ENCODE data around the gene CACNG4.

Gene CACNG4

GRCh38 chr17:66935717-66936116 is 28.8 kb upstream of the CACNG4 start:
- Histone ChIP-seq H3K4me2 (ENCODE audit: insufficient read depth, low read length) (no peak overlapping the region), H3K9ac (ENCODE audit: low read depth, low read length) (no peak overlapping the region), H3K79me2 (ENCODE audit: insufficient read depth, low read length) (no peaks in the 10 kb centered on the region), H3K9me3 (ENCODE audit: insufficient read depth, low read length, severe bottlenecking) (peaks cover 5% of the 10 kb centered on the region), H3K36me3 (ENCODE audit: insufficient read depth, low read length) (no peaks in the 10 kb centered on the region), H4K20me1 (ENCODE audit: insufficient read depth, low read length) (no peaks in the 10 kb centered on the region), H3K4me3 (ENCODE audit: low read depth in 1 of 2, low read length in 2 of 2) (no peak overlapping the region), H3K27me3 (ENCODE audit: insufficient read depth, low read length, poor library complexity) (no peaks in the 10 kb centered on the region), H2AFZ (ENCODE audit: low read depth, low read length) (no peak overlapping the region), H3K27ac (ENCODE audit: low read length) (no peak overlapping the region), H3K4me1 (ENCODE audit: insufficient read depth, low read length) (no peaks in the 10 kb centered on the region)
- ATAC-seq (ENCODE audit: insufficient read depth, low read depth) (no peak), DNase-seq (no peak)
- TF ChIP-seq EZH2 (IDR thresholded peaks at IDR 0.05; ENCODE audit: borderline replicate concordance, low read depth, low read length, severe bottlenecking) (no peak), CTCF (IDR thresholded peaks at IDR 0.05; ENCODE audit: borderline replicate concordance, extremely low read depth, low read length, poor library complexity, severe bottlenecking) (no peak)

- DNase-seq (no peak), ATAC-seq (ENCODE audit: insufficient read depth, low read depth) (no peak)
- Histone ChIP-seq H3K4me1 (ENCODE audit: insufficient read depth, low read length) (no peaks in the 10 kb centered on the region), H2AFZ (ENCODE audit: low read depth, low read length) (no peak overlapping the region), H3K36me3 (ENCODE audit: insufficient read depth, low read length) (no peaks in the 10 kb centered on the region), H4K20me1 (ENCODE audit: insufficient read depth, low read length) (no peaks in the 10 kb centered on the region; the same call in 1 of the 2 replicates), H3K79me2 (ENCODE audit: insufficient read depth, low read length) (no peaks in the 10 kb centered on the region), H3K27ac (ENCODE audit: low read length) (no peak overlapping the region), H3K9ac (ENCODE audit: low read depth, low read length) (no peak overlapping the region), H3K4me3 (ENCODE audit: low read depth in 1 of 2, low read length in 2 of 2) (no peak overlapping the region), H3K4me2 (ENCODE audit: insufficient read depth, low read length) (no peak overlapping the region), H3K27me3 (ENCODE audit: insufficient read depth, low read length, poor library complexity) (no peaks in the 10 kb centered on the region), H3K9me3 (ENCODE audit: insufficient read depth, low read length, severe bottlenecking) (peaks cover 5% of the 10 kb centered on the region)
- TF ChIP-seq CTCF (IDR thresholded peaks at IDR 0.05; ENCODE audit: borderline replicate concordance, extremely low read depth, low read length, poor library complexity, severe bottlenecking) (no peak), EZH2 (IDR thresholded peaks at IDR 0.05; ENCODE audit: borderline replicate concordance, low read depth, low read length, severe bottlenecking) (no peak)
Measured at GRCh38 chr17:66938656-66939055, 25.9 kb upstream of the CACNG4 start.

- Histone ChIP-seq H3K4me1 (ENCODE audit: insufficient read depth, low read length) (no peaks in the 10 kb centered on the region), H4K20me1 (ENCODE audit: insufficient read depth, low read length) (no peaks in the 10 kb centered on the region; the same call in 1 of the 2 replicates), H3K79me2 (ENCODE audit: insufficient read depth, low read length) (no peaks in the 10 kb centered on the region), H3K4me3 (ENCODE audit: low read depth in 1 of 2, low read length in 2 of 2) (no peak overlapping the region), H2AFZ (ENCODE audit: low read depth, low read length) (no peak overlapping the region), H3K4me2 (ENCODE audit: insufficient read depth, low read length) (no peak overlapping the region), H3K36me3 (ENCODE audit: insufficient read depth, low read length) (no peaks in the 10 kb centered on the region), H3K27me3 (ENCODE audit: insufficient read depth, low read length, poor library complexity) (peaks cover under 1% of the 10 kb centered on the region), H3K27ac (ENCODE audit: low read length) (no peak overlapping the region), H3K9me3 (ENCODE audit: insufficient read depth, low read length, severe bottlenecking) (peaks cover 5% of the 10 kb centered on the region), H3K9ac (ENCODE audit: low read depth, low read length) (no peak overlapping the region)
- DNase-seq (no peak), ATAC-seq (ENCODE audit: insufficient read depth, low read depth) (no peak)
- TF ChIP-seq CTCF (IDR thresholded peaks at IDR 0.05; ENCODE audit: borderline replicate concordance, extremely low read depth, low read length, poor library complexity, severe bottlenecking) (no peak), EZH2 (IDR thresholded peaks at IDR 0.05; ENCODE audit: borderline replicate concordance, low read depth, low read length, severe bottlenecking) (no peak)
Measured at GRCh38 chr17:66939461-66940114, 24.9 kb upstream of the CACNG4 start.

Data from DND-41 (cell line).